D721Med (cell line): ENCODE measurements around the gene MSI2.

Experiments used
- DNase-seq: peaks from one replicate; pipeline ENCODE4 v3.0.0; 2011; ENCODE audit warnings: low spot score; ENCODE audit not compliant: insufficient read length
- FAIRE-seq: peaks from 2 replicates; lab custom pipeline; 2011; peaks lifted over from hg19 to GRCh38; lab: Jason Lieb, UNC
- CTCF ChIP-seq: IDR thresholded peaks from 2 replicates; pipeline ENCODE4 v1.5.1; 2012; ENCODE audit warnings: mild to moderate bottlenecking, control low read depth; ENCODE audit not compliant: insufficient read depth; ENCODE audit errors: missing control alignments

Gene MSI2

GRCh38 chr17:57284583-57284982 lies 28.3 kb downstream of the MSI2 start:
- FAIRE-seq: no peak
- DNase-seq: no peak
- TF ChIP-seq CTCF: no peak

- no peak for DNase-seq
- no peak for FAIRE-seq
- TF ChIP-seq CTCF: no peak
Measured at GRCh38 chr17:57284984-57285646, 28.8 kb downstream of the MSI2 start.

- no peak for TF ChIP-seq CTCF
- FAIRE-seq (no peak), DNase-seq (no peak)
Measured at GRCh38 chr17:57285701-57286100, 29.4 kb downstream of the MSI2 start.

- FAIRE-seq: no peak
- no peak for TF ChIP-seq CTCF
- DNase-seq: no peak
Measured at GRCh38 chr17:57286399-57287105, 30.2 kb downstream of the MSI2 start.

GRCh38 chr17:57288040-57288772 lies 31.9 kb downstream of the MSI2 start:
- no peak for DNase-seq
- no peak for TF ChIP-seq CTCF
- FAIRE-seq: no peak

GRCh38 chr17:57288773-57289121 lies 32.4 kb downstream of the MSI2 start:
- no peak for DNase-seq
- FAIRE-seq: no peak
- TF ChIP-seq CTCF: no peak
